ENCODE results near the gene PTCH1.

Gene PTCH1

DNA sequence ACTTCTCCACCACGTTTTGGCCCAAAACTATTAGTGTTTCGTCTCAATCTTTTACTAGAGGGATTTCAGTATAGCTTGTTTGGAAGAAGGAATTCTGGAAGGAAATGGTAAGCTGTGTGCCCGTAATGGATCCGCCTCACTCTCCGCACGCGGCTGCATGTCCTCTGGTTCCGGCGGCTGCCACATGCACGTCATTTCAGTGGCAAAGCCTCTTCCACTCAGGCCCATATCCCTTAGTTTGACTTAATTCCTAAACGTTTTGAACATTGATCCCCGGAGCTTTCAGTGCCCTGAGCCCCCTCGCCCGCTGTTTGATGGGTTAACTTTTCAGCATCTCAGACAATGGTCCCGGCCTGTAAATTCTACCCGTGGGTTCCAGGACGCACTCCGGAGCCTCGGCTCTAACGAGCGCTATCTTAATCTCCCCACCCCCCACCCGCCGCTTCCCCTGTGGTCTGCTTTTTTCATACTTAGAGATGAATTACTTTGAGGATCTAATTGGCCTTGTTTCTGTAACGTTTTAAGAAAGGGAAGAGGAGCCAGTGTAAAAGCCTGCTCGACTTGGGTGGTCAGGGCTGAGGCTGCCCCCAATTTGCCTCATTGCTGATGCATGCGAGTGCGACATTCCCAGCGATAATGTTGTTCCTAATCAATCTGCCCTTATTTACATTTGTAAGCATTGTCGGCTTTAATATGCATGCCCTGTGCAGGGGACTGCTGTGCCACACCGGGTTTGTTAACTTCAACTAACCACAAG lies 4.6 kb downstream of the PTCH1 start:
- no peak for DNase-seq

DNA sequence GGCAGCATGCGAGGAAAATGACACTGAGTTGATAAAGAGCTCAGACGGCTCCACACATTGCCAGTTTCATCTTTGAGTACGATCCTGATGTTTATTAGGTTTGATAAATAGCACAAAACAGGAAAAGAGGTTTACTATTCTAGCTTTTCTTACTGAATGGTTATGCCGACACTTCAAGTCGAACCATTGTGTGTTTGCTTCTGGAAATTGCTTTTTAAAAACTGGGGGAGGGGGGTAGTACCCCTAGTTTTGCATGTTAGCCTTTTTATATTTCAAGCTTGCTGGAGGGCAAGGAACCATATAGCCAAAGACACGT lies 5.2 kb downstream of the PTCH1 start:
- DNase-seq, result no peak

DNA sequence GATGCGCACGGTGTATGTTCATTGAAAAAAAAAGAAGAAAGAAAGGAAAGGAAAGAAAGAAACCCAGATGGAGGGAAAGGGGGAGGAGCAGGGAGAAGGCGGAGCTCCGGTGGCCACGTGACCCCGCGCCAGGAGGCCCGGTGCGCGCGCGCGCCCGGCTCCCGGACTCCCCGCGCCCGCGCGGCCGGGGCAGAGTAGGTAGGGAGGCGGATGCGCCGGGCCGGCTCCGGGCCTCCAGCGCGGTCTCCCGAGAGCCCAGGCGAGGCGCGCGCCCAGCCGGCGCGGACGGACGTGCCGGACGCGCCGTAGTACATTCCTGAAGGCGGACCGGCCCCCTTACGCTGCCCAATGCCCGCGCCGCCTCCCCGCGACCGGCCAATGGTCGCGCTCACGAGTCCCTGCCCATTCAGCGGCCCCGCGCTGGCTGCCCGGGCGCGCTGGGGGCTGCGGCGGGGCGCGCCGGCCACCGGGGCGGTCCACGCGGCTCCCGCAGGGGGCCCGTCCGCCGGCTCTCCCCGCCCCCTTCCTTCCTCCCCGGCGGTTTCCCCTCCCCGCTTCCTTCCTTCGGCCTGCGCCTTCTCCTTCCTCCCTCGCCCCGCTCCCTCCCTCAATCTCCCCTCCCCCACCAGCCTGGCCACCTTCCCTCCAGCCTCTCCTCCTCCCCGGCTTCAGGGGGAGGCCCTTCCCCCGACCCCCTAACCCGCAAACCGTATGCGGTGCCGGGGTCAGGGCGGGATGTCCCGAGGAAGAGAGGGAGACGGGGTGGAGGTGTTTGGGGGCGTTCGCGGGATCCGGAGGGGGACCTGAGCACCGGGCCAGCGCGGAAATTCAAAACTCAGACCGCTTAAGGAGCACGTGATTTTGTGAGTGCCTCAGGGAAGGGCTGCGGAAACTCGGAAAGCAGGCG lies 5.8 kb downstream of the PTCH1 start:
- DNase-seq, result peak; percentile 99

- DNase-seq, result peak; percentile 64
Measured at GRCh38 chr9:95509851-95510708, 6.7 kb downstream of the PTCH1 start.

GRCh38 chr9:95508968-95509850 lies 7.6 kb downstream of the PTCH1 start:
- DNase-seq, result peak; percentile 97

- no peak for DNase-seq
Measured at GRCh38 chr9:95508242-95508967, 8.4 kb downstream of the PTCH1 start.

- DNase-seq, result peak; percentile 58
Measured at GRCh38 chr9:95507464-95508241, 9.1 kb downstream of the PTCH1 start.

DNA sequence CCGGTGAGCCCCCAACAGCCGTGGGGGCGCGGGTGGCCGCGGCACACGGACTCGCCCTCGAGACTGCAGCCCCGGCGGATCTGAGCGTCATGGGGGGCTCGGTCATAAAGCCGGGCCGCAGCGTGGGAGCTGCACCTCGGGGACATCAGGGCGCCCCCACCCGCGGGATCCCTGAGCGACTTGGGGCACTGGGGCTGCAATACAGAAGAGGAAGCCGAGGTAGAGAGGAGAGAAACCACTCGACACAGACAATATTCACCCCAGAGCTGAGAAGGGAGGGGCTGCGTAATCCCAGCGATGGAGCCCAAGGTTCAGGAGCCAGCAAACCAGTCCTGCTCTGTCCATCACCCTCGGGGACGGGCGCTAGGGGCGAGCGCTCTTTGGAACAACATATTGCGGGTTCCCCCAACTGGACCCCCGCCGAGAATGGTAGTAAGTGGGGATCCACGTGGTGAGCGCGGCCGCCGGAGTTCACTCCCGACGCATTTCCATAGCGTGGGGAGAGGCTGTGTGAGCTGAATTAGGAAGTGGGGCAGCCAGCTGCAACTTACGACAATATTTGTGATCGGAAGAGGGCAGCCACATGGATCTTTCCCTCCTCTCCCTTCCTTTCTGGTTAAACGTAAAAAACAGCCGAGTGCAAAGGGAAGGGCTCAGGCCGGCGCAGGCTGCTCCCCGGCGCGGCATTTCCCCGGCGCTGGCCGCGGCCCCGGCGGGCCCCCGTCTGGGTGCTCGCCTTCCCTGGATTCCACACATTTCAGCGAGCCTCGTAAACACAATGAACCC lies 9.9 kb downstream of the PTCH1 start:
- DNase-seq, result peak; percentile 54

DNA sequence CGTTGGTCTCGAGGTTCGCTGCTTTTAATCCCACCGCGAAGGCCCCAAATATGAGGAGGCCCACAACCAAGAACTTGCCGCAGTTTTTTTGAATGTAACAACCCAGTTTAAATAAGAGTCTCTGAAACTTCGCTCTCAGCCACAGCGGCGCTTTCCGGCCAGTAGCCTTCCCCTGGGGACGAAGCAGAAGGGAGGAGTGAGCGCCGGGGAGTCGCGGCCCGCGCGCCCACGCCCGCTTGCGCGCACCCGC lies 10.4 kb downstream of the PTCH1 start:
- peak; percentile 46 for DNase-seq

DNA sequence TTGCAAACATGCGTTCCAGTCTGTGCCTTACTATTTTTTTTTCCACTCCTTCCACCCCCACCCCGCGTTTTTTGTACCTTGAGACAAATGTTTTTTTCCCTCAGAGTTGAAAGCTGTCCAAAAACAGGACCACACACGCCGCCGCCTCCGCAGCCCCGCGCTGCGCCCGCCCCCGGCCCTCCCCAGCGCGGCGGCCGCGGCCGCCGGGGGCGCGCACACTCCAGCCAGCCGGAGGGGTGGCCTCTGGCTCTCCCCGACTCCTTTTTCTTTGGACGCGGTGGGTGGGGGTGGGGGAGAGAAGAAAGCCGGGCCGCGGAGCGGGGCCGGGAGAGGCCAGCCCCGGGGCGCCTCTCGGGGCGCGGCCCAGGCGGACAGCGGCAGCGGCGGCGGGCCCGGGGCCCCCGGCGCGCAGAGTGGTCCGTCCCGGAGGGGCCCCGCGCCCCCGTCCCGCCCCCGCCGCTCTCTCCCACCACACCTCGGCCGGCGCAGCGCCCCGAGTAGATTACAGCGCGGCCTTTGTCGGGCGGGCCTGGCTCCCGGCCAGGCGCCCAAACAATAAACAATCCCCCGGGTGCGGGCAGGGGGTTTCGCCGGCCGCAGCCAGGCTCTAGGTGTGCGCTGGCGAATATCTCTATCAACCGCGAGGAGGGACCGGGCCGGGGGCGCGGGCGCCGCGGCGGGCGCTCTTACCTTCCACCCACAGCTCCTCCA lies 10.9 kb downstream of the PTCH1 start:
- DNase-seq, result peak; percentile 69

- no peak for DNase-seq
Measured at GRCh38 chr9:95505072-95505716, 11.6 kb downstream of the PTCH1 start.

DNA sequence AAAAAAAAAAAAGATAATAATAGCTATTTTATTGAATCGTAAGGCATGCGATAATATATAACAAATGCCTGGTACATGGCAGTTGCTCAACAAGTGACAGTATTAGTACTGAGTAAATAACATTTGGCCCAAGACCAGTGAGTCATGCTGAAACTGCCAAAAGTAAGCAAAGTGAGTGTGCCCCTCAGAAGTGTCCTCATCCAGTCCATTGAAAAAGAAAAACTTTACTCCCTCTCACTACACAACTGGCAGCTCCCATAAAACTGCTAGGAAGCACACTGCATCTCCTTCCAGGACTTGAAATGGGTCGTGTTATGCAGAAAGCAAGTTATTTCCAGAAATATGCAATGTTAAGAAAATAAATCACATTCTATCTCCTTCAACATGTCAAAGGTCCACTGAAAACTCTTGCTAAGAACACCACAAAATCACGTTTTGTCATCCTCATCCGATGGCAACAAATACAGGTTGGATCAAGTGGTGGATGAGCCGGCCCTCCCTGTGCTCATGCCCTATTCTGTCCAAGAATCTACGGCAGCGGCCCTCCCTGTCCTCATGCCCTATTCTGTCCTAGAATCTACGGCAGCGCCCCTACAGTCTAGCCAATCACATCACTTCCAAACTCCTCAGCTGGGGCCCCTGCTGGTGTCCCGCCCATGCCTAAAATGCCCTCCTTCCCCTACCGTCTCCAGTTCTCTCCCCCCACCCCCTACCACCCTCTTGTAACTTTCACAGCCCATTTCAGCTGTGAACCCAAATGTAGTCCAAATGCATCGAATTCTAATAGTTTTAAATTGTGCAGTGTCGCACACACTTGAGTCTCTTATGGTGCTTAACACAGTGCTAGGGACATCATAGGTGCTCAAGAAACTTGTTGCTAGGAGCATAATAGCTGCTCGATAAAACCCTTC lies 12.5 kb downstream of the PTCH1 start:
- DNase-seq, result no peak

DNA sequence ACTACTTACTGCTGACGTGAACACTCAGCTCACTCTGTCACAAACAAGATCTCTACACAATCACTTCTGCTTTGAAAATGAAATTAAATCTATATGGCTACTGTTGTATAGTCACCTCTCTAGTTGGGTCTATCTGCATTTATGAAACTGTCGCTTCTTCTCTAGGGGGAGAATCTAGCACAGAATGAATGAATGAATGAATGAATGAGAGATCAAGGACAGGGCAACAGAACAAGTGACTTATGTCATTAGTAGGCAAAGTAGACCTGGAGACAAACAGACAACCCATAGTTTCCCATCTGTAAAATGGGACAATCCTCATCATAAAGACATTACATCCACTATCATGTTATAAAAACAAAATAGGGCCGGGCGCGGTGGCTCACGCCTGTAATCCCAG lies 13.4 kb downstream of the PTCH1 start:
- DNase-seq, result no peak

- no peak for DNase-seq
Measured at GRCh38 chr9:95502248-95502647, 14.5 kb downstream of the PTCH1 start.

DNA sequence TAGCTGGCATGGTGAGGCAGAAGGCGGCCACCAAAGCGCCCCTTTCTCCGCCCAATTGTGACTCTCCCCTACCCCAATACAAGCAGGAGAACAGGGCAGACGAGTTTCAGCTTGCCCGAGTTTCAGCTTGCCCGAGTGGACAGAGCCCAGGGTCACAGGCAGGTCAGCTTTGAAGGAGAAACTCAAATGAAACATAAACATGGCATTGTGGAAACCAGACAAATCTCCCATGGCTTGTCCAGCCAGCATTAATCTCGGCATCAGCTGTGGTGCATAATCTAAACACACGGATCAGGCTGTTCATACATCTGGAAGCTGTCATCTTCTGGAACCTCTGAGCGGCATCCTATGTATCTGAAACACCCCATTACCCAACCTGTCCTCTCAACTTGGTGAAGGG lies 16.9 kb downstream of the PTCH1 start:
- no peak for DNase-seq

DNA sequence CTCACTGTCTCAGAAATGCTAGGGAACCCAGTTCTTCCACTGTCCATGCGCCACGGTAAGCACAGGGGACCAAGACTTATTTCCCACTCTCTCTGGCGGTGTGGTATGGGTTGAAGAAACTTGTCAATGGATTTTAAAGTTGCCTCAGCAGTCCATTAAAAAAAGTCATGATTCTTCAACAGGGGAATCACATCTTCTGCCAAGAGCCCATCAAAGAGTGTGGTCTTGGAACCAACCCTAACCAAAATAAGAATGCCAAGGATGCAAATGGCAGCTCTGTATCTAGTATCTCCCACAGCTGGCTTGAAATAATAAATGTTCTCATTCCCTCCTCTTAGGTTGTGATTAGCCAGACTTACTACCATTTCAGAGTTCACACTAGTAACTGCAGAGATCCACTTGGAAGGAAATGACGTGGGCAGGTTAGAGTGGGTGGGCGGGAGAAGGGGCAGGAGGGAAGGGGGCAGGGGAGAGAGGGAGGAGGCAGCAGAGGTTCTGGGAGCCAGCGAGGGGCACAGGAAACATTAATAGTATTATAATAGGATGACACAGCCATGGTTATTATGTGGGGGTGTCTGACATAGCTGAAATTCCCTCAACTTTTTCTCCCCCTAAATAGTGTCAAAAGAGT lies 17.6 kb downstream of the PTCH1 start:
- no peak for DNase-seq

- no peak for DNase-seq
Measured at GRCh38 chr9:95498641-95499040, 18.1 kb downstream of the PTCH1 start.

All from NCI-H1092 treated with DMSO at 0.1 percent for 48 hours (cell line).